OCI-LY1 (cell line): ENCODE measurements around the gene CRIM1.

ENCODE experiments used
- H2AFZ ChIP-seq: fragments of 200-600 bp; sonication (generic), shearing (Covaris generic); 2 replicates; pipeline ENCODE4 v1.6.0; 2014; ENCODE audit warnings: antibody characterized with exemption, mild to moderate bottlenecking, low read length
- H3F3A ChIP-seq: fragments of 200-600 bp; sonication (generic), shearing (Covaris generic); 2 replicates; pipeline ENCODE4 v1.6.0; 2014; ENCODE audit warnings: mild to moderate bottlenecking, antibody characterized with exemption, low read length, moderate library complexity; ENCODE audit not compliant: insufficient read depth
- H3K27ac ChIP-seq: fragments of 200-600 bp; sonication (generic); 2 replicates; pipeline ENCODE4 v1.5.1; 2014; ENCODE audit warnings: low read length, mixed run types, mild to moderate bottlenecking, low read depth; ENCODE audit not compliant: poor library complexity, severe bottlenecking
- H3K27me3 ChIP-seq: fragments of 200-600 bp; sonication (generic); 2 replicates; pipeline ENCODE4 v1.6.0; 2014; ENCODE audit warnings: antibody characterized with exemption, mild to moderate bottlenecking, low read length, moderate library complexity; ENCODE audit not compliant: insufficient read depth
- H3K36me3 ChIP-seq: fragments of 200-600 bp; sonication (generic); 2 replicates; pipeline ENCODE4 v1.6.1; 2014; ENCODE audit warnings: mild to moderate bottlenecking, antibody characterized with exemption, low read length, moderate library complexity, mixed read lengths; ENCODE audit not compliant: insufficient read depth
- H3K4me1 ChIP-seq: fragments of 200-600 bp; sonication (generic); 2 replicates; pipeline ENCODE4 v1.5.1; 2014; ENCODE audit warnings: mild to moderate bottlenecking, low read length, moderate library complexity; ENCODE audit not compliant: insufficient read depth, severe bottlenecking
- H3K4me2 ChIP-seq: fragments of 200-600 bp; sonication (generic), shearing (Covaris generic); 2 replicates; pipeline ENCODE4 v1.6.1; 2014; ENCODE audit warnings: low read length
- H3K4me3 ChIP-seq: fragments of 200-600 bp; sonication (generic); 2 replicates; pipeline ENCODE4 v1.5.1; 2014; ENCODE audit warnings: low read length, low read depth, mild to moderate bottlenecking, mixed read lengths; ENCODE audit not compliant: poor library complexity, severe bottlenecking
- H3K79me2 ChIP-seq: fragments of 200-600 bp; shearing (Covaris generic); 2 replicates; pipeline ENCODE4 v1.6.1; 2016; ENCODE audit warnings: mixed run types, low read length, mixed read lengths; ENCODE audit not compliant: insufficient read depth
- H3K9ac ChIP-seq: fragments of 200-600 bp; sonication (generic), shearing (Covaris generic); 2 replicates; pipeline ENCODE4 v1.6.1; 2014; ENCODE audit warnings: mild to moderate bottlenecking, low read length, mixed read lengths
- H3K9me2 ChIP-seq: fragments of 200-600 bp; sonication (generic), shearing (Covaris generic); 2 replicates; pipeline ENCODE4 v1.6.1; 2014; ENCODE audit warnings: low read depth, mild to moderate bottlenecking, low read length, mixed read lengths
- H3K9me3 ChIP-seq: fragments of 200-600 bp; shearing (Covaris generic); 2 replicates; pipeline ENCODE4 v1.6.1; 2014; ENCODE audit warnings: low read length, mixed read lengths
- H4K20me1 ChIP-seq: fragments of 200-600 bp; sonication (generic), shearing (Covaris generic); 2 replicates; pipeline ENCODE4 v1.6.0; 2016; ENCODE audit warnings: mild to moderate bottlenecking, low read length; ENCODE audit not compliant: insufficient read depth
- EZH2 ChIP-seq: fragments of 200-600 bp; sonication (generic), shearing (Covaris generic); IDR thresholded peaks from 2 replicates; pipeline ENCODE4 v1.8.0; 2017; ENCODE audit warnings: borderline replicate concordance, mixed run types, mild to moderate bottlenecking, antibody characterized with exemption, low read length, moderate library complexity, mixed read lengths
- TF ChIP-seq, protein P1 (sequence below): fragments of 200-600 bp; sonication (generic), shearing (Covaris generic); IDR thresholded peaks from 2 replicates; pipeline ENCODE4 v1.5.1; 2017; ENCODE audit warnings: mild to moderate bottlenecking, antibody characterized with exemption, low read length, moderate library complexity, mixed read lengths

The CRIM1 gene

DNA sequence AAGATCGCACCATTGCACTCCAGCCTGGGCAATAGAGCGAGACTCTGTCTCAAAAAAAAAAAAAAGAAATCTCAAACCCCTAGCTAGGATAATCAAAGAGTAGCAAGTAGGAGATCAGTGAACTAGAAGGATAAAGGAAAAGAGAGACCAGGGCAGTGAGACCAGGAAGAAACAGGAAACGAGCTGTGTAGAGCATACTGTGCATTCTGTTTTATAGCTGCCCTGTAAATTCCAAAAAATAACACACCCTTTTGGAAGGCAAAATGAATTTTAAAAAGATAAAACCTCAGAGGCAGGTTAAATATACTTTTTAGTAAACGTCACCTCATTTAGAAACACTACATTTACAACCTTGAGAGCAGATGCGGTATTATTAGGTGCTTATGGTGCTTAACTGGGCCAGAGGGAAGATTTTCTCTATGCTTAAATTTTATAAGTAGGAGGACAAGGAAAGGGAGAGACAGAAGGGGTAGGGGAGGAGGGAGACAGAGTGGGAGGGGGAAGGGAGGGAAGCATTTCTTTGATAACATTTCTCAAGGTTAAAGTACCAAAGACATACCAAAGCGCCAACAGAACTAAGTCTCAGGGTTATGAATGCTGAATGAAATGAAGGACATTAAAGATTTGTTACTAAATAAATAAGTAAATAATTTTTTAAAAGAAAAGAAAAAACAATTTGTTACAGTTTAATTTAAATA, 212.3 kb downstream of the CRIM1 start:
- no peak for TF ChIP-seq EZH2
- TF ChIP-seq, protein P1, sequence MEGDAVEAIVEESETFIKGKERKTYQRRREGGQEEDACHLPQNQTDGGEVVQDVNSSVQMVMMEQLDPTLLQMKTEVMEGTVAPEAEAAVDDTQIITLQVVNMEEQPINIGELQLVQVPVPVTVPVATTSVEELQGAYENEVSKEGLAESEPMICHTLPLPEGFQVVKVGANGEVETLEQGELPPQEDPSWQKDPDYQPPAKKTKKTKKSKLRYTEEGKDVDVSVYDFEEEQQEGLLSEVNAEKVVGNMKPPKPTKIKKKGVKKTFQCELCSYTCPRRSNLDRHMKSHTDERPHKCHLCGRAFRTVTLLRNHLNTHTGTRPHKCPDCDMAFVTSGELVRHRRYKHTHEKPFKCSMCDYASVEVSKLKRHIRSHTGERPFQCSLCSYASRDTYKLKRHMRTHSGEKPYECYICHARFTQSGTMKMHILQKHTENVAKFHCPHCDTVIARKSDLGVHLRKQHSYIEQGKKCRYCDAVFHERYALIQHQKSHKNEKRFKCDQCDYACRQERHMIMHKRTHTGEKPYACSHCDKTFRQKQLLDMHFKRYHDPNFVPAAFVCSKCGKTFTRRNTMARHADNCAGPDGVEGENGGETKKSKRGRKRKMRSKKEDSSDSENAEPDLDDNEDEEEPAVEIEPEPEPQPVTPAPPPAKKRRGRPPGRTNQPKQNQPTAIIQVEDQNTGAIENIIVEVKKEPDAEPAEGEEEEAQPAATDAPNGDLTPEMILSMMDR, result no peak
- Histone ChIP-seq H3K9me3 (no peaks in the 10 kb centered on the region), H4K20me1 (no peaks in the 10 kb centered on the region), H3K27ac (no peak overlapping the region), H3K27me3 (no peaks in the 10 kb centered on the region), H3K79me2 (no peaks in the 10 kb centered on the region), H3F3A (no peaks in the 10 kb centered on the region), H3K4me2 (no peak overlapping the region), H3K9ac (no peak overlapping the region), H3K36me3 (peaks cover 30% of the 10 kb centered on the region; the same call in 1 of the 2 replicates), H2AFZ (no peak overlapping the region), H3K9me2 (no peaks in the 10 kb centered on the region), H3K4me1 (no peaks in the 10 kb centered on the region), H3K4me3 (no peak overlapping the region)

DNA sequence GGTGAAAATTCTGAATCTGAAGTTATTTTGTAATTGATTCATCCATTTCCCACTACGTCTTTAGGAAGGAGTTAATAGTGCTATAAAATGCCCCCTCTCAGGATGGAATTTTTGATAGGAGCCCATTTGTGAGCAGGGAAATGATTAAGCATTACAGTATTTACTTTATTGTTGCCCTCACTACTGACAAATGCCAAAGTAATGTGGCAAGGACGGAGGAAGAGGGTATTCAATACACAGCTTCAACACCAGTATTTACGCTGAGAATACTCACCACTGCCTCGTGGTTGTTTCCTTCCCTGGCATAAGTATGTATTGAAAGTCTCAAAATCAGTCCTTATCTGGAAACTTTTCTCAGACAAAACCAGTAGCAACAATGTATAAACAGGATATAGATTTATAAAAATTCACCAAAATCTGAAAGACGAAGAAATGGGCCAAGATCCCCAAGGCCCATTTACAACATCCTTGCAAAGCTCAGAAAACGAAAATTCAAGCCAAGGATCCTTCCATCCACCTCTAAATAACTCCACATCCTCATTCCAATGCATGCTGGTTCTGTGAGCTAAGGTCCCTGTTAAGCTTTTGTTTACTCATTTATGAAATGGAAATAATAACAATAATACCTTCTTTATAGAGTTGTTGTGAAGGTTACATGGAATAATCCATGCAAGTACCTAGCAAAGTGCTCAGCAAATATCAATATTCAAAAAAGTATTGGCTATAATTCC, 213.1 kb downstream of the CRIM1 start:
- no peak overlapping the region for H3K27ac ChIP-seq
- H3K9ac ChIP-seq, result no peak overlapping the region
- H3K36me3 ChIP-seq, result peaks cover 32% of the 10 kb centered on the region

DNA sequence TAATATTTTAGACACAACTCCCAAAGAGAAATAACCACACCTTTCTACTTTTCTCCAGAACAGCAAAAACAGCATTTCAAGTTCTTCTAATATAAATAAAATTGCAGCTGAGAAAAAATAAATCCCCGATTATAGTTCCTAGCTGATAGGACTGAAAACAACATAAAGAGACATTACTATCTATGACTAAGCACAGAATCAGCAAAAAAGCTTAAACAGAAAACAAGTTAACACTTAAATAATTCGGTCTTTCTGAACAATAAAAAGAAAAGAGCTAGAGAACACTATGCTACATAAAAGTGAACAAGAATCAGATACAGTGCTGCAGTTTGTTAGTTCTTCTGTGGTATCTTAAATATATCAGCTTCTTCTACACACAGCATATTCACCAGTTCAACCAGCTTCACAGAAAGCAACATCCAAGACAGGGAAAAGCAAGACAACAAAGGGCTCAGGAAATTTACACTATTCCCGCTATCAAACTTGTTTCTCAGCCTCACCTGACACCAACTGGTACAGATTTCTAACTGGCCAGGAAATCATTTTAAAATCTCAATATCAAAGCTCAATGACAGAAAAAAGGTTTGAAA, 213.8 kb downstream of the CRIM1 start:
- TF ChIP-seq, protein P1, result no peak
- no peak for TF ChIP-seq EZH2
- no peaks in the 10 kb centered on the region for H3F3A ChIP-seq
- H3K27ac ChIP-seq, result no peak overlapping the region
- H4K20me1 ChIP-seq, result no peaks in the 10 kb centered on the region
- H3K27me3 ChIP-seq, result no peaks in the 10 kb centered on the region
- no peak overlapping the region for H3K4me2 ChIP-seq
- no peaks in the 10 kb centered on the region for H3K9me2 ChIP-seq
- H3K4me1 ChIP-seq, result no peaks in the 10 kb centered on the region
- no peak overlapping the region for H2AFZ ChIP-seq
- no peaks in the 10 kb centered on the region for H3K9me3 ChIP-seq
- no peak overlapping the region for H3K9ac ChIP-seq
- no peaks in the 10 kb centered on the region for H3K79me2 ChIP-seq
- peaks cover 35% of the 10 kb centered on the region for H3K36me3 ChIP-seq
- no peak overlapping the region for H3K4me3 ChIP-seq

More for the DNA sequence above, 213.1 kb downstream of the CRIM1 start:
- Histone ChIP-seq H2AFZ (no peak overlapping the region), H3F3A (no peaks in the 10 kb centered on the region), H3K9me2 (no peaks in the 10 kb centered on the region), H3K27me3 (no peaks in the 10 kb centered on the region), H4K20me1 (no peaks in the 10 kb centered on the region), H3K9me3 (no peaks in the 10 kb centered on the region), H3K4me2 (no peak overlapping the region), H3K4me1 (no peaks in the 10 kb centered on the region), H3K4me3 (no peak overlapping the region), H3K79me2 (no peaks in the 10 kb centered on the region)
- TF ChIP-seq EZH2, result no peak
- TF ChIP-seq, protein P1, result no peak
